ENCODE measurements around the gene KXD1. TPM values are rescaled to one million over a fixed set of nuclear protein-coding genes. Genes with fewer than 3 reads are reported as not detected.

The KXD1 gene
- total RNA-seq, 4 donors from 2014 or later, result 65.5 to 104 (median 83.5) TPM

GRCh38 chr19:18601875-18602274 is 44.2 kb downstream of the KXD1 start:
- intact Hi-C loops (cut with DNase I), result no loop called here
- H3K27me3 ChIP-seq, result peaks cover 0 to 90% (median 2%) of the 10 kb centered on the region in 4 donors
- no peaks in the 10 kb centered on the region for H3K36me3 ChIP-seq
- peaks cover 5 to 32% (median 10%) of the 10 kb centered on the region in 3 donors for H3K4me1 ChIP-seq
- H3K9me3 ChIP-seq, result no peaks in the 10 kb centered on the region
- 72 to 79% methylated on average over 4 of the region's 4 CpGs for WGBS, 2 donors
- H3K4me3 ChIP-seq, result no peak overlapping the region
- H3K27ac ChIP-seq, result no peak overlapping the region
- TF ChIP-seq CTCF (IDR thresholded peaks at IDR 0.05), result no peak
- DNase-seq, result no peak

DNA sequence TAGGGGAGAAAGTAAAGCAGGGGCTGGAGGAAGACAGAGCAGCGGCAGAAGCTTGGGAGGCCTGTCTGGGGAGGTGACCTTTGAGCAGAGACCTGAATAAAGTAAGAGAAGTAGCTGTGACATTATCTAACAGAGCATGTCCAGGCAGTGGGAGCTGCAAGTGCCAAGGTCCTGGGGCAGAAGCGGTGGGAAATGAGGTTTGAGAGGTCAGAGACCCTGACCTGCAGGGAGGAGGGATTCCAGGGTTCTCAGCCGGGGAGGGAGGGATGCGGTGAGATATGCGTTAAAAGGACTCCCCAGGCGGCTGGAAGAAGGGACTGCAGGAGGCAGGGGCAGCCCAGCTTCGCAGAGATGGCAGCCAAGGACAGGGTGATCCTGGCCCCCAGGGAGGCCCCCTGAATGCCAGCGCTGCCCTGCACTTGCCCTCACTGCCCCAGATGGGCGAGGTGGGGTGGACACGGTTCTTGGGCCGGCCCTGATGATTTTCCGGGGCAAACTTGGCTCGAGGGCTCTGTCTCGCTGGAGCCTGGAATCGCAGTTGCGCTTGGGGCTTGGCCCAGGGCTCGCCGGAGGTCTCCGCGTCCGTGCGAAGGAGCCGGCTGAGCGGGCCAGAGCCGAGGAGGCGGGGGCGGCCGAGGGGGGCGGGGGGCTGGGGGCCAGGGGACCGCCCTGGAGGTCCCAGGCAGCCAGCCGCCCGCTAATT is 45.7 kb downstream of the KXD1 start:
- H3K9me3 ChIP-seq, result no peaks in the 10 kb centered on the region
- intact Hi-C loops (cut with DNase I), result no loop called here
- peak overlapping the region in 2 of 4 donors; percentile 49 to 63 for H3K4me3 ChIP-seq
- peaks cover 4 to 96% (median 9%) of the 10 kb centered on the region in 4 donors for H3K27me3 ChIP-seq
- H3K36me3 ChIP-seq, result no peaks in the 10 kb centered on the region
- peak overlapping the region in 2 of 4 donors; percentile 60 to 65 for H3K27ac ChIP-seq
- H3K4me1 ChIP-seq, result peaks cover 16 to 48% (median 21%) of the 10 kb centered on the region in 3 donors
- 51 to 62% methylated on average over 7 of the region's 32 CpGs for WGBS, 2 donors
- no peak for TF ChIP-seq POLR2A (IDR thresholded peaks at IDR 0.05)
- peak in 1 of 6 experiments; percentile 21 for TF ChIP-seq CTCF (IDR thresholded peaks at IDR 0.05)
- no peak for DNase-seq

DNA sequence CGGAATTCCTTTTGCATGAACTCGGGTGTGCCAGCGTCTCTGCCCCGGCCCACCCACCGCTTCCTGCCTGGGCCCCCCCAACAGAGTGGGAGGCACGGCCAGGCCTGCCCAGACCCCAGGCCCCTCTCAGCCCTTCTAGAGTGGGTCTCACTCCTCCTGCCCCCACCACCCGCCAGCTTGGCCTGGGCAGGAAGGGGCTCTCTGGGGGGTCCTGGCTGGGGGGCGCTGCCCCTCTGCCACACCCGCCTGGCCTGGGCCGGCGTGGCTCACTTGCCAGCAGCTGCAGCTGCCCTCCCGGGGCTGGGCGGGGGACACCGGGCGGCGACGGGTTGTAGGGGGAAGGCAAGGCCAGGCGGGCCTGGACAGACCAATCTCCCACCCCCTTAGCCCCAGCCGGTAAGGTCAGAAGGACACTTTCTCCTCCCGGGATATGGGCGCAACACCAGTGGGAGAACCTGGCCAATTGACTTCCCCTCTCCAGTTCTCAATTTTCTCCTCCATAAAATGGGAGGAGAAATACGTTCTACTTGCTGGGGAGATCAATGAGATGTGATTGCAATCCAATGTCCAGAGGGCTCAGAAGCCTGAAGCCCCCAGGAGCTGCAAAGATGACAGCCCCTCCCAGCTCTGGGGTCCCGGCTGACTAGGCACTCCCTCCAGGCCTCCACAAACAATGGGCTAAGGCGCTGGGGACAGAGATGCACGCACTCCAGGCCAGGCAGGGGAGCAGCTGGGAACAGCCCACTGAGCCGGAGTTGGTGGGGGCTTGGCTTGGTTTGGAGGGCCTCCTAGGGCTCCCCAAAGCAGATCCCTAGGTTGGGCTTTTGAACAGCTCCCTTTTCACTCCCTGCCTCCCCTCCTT is 46.5 kb downstream of the KXD1 start:
- H3K4me1 ChIP-seq, result peaks cover 16 to 48% (median 21%) of the 10 kb centered on the region in 3 donors
- H3K9me3 ChIP-seq, result no peaks in the 10 kb centered on the region
- no peak for DNase-seq
- TF ChIP-seq CTCF (IDR thresholded peaks at IDR 0.05), result no peak
- intact Hi-C loops (cut with DNase I), result no loop called here
- H3K27me3 ChIP-seq, result peaks cover 4 to 96% (median 9%) of the 10 kb centered on the region in 4 donors
- peak overlapping the region in 2 of 4 donors; percentile 49 to 63 for H3K4me3 ChIP-seq
- WGBS, 2 donors, result 39 to 60% methylated on average over 4 to 8 of the region's 26 CpGs
- H3K36me3 ChIP-seq, result no peaks in the 10 kb centered on the region
- H3K27ac ChIP-seq, result peak overlapping the region in 2 of 4 donors; percentile 60 to 65

GRCh38 chr19:18604820-18605159 is 47.1 kb downstream of the KXD1 start:
- H3K4me1 ChIP-seq, result peaks cover 16 to 48% (median 21%) of the 10 kb centered on the region in 3 donors
- H3K27me3 ChIP-seq, result peaks cover 7 to 96% (median 13%) of the 10 kb centered on the region in 4 donors
- no peak overlapping the region for H3K27ac ChIP-seq
- intact Hi-C loops (cut with DNase I), result no loop called here
- no peaks in the 10 kb centered on the region for H3K9me3 ChIP-seq
- DNase-seq, result no peak
- H3K36me3 ChIP-seq, result no peaks in the 10 kb centered on the region
- peak overlapping the region in 2 of 4 donors; percentile 49 to 63 for H3K4me3 ChIP-seq
- WGBS, 2 donors, result 46 to 58% methylated on average over 8 to 9 of the region's 10 CpGs
- TF ChIP-seq CTCF (IDR thresholded peaks at IDR 0.05), result no peak

DNA sequence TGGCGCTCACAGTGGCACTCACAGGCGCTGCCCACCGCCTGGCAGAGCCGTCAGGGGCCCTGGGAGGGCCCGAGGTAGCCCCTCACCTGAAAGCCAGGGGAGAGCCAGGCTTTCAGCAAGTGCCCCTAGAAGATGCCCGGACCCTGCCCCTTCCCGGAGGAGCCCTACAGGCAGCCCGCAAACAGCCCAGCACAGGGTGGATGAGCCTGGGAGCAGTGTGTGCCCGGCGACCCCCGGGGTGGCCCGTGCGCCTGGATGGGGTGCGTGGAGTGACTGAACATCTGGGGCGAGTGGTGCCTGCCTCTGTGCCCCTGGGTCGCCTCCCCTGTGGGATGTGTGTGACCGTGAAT is 47.5 kb downstream of the KXD1 start:
- H3K27ac ChIP-seq, result peak overlapping the region in 1 of 4 donors; percentile 52
- peaks cover 11 to 96% (median 17%) of the 10 kb centered on the region in 4 donors for H3K27me3 ChIP-seq
- intact Hi-C loops (cut with DNase I), result no loop called here
- H3K4me3 ChIP-seq, result peak overlapping the region; percentile 28 to 63 (median 41)
- H3K36me3 ChIP-seq, result no peaks in the 10 kb centered on the region
- no peak for DNase-seq
- no peaks in the 10 kb centered on the region for H3K9me3 ChIP-seq
- H3K4me1 ChIP-seq, result peaks cover 16 to 48% (median 21%) of the 10 kb centered on the region in 3 donors
- no peak for TF ChIP-seq CTCF (IDR thresholded peaks at IDR 0.05)
- no peak for TF ChIP-seq POLR2A (IDR thresholded peaks at IDR 0.05)
- 30% methylated on average over 2 of the region's 17 CpGs; no CpG with 5 or more reads in 1 of the 2 donors for WGBS, 2 donors
